Right atrium auricular region (tissue), 2 donors: Measurements from ENCODE around the gene SCAMP2. TPM values are rescaled to one million over a fixed set of nuclear protein-coding genes. Genes with fewer than 3 reads are reported as not detected.
A peak's percentile ranks its signal among the peaks of the same experiment; 100 is the strongest.

ENCODE experiments used
- DNase-seq: peaks from one replicate; pipeline ENCODE4 v3.0.0-alpha.2; 2019; ENCODE audit warnings: low spot score
- H3K27ac ChIP-seq, 2 donors: fragments of 200-600 bp; sonication (generic); 1 replicate in 1 of 2; 2 replicates in 1 of 2; pipeline ENCODE4 v1.5.1; 2016 to 2019
- H3K27me3 ChIP-seq, 2 donors: fragments of 200-600 bp; sonication (generic); one replicate each; pipeline versions ENCODE4 v1.5.1 to v1.6.0; 2017 to 2019
- H3K36me3 ChIP-seq: fragments of 200-600 bp; sonication (generic); one replicate; pipeline ENCODE4 v1.5.1; 2016
- H3K4me1 ChIP-seq, 2 donors: fragments of 200-600 bp; sonication (generic); one replicate each; pipeline versions ENCODE4 v1.5.1 to v1.6.0; 2017 to 2019
- H3K4me3 ChIP-seq, 2 donors: fragments of 200-600 bp; sonication (generic); 1 replicate in 1 of 2; 2 replicates in 1 of 2; pipeline ENCODE4 v1.5.1; 2017 to 2019; ENCODE audit warnings: mild to moderate bottlenecking in 1 of 2, moderate library complexity in 1 of 2
- H3K9me3 ChIP-seq, 2 donors: fragments of 200-600 bp; sonication (generic); one replicate each; pipeline ENCODE4 v1.5.1; 2019
- total RNA-seq, 2 donors: library from RNA; depleted of rRNA; stranded (reverse); fragments of >200 nt; gene quantifications; one replicate each; pipeline ENCODE4 v1.1.0, GENCODE V29; 2016
- TF ChIP-seq, protein P1 (sequence below), 2 donors: fragments of 200-600 bp; sonication (generic); IDR thresholded peaks; one replicate each; pipeline ENCODE4 v1.5.1; 2019; ENCODE audit warnings: antibody characterized with exemption in 2 of 2

SCAMP2 gene
- total RNA-seq, 2 donors from 2014 or later: 72.3 to 80.9 TPM

DNA sequence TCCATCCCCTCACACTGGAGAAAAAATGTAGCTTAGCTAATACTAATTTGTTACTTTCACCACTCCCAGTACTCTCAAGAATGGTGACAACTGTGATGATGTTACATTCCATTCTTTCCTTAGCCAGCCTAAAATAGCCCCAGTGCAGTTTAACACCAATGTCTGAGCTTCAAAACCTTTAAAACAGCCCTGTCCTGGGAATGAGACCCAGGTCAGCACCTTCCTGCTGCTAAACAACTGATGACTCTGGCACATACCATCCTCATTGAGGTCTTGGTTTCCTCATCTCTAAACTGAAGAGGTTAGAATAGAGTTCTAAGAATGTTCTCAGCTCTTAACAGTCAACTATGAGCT is 3.8 kb downstream of the SCAMP2 start:
- TF ChIP-seq, protein P1, sequence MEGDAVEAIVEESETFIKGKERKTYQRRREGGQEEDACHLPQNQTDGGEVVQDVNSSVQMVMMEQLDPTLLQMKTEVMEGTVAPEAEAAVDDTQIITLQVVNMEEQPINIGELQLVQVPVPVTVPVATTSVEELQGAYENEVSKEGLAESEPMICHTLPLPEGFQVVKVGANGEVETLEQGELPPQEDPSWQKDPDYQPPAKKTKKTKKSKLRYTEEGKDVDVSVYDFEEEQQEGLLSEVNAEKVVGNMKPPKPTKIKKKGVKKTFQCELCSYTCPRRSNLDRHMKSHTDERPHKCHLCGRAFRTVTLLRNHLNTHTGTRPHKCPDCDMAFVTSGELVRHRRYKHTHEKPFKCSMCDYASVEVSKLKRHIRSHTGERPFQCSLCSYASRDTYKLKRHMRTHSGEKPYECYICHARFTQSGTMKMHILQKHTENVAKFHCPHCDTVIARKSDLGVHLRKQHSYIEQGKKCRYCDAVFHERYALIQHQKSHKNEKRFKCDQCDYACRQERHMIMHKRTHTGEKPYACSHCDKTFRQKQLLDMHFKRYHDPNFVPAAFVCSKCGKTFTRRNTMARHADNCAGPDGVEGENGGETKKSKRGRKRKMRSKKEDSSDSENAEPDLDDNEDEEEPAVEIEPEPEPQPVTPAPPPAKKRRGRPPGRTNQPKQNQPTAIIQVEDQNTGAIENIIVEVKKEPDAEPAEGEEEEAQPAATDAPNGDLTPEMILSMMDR (IDR thresholded peaks at IDR 0.05): no peak
- Histone ChIP-seq H3K4me1 (peaks cover 0 to 85% of the 10 kb centered on the region in 2 donors), H3K27ac (peak overlapping the region; percentile 76 to 93), H3K36me3 (no peaks in the 10 kb centered on the region), H3K27me3 (no peaks in the 10 kb centered on the region), H3K9me3 (no peaks in the 10 kb centered on the region), H3K4me3 (no peak overlapping the region)
- DNase-seq: no peak

DNA sequence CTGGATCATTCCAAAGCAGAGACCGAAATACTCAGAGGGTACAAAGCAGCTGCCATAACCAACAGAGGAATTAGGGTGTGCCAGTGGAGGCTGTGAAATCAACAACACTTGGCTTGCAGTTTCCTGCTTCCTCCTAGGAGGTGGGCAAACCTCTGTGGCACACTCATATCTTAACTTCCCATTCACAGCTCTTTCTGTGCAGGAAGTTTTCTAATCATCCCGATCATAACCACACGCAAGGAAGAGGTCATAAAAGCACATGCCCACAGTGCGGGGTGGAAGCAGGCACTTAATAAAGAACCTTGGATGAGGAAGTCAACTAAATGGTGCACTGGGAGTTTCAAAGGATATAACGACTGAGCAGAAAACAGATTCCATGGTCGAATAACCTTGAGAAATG is 5.1 kb downstream of the SCAMP2 start:
- no peaks in the 10 kb centered on the region for H3K27me3 ChIP-seq
- H3K4me3 ChIP-seq: no peak overlapping the region
- TF ChIP-seq, protein P1 (IDR thresholded peaks at IDR 0.05): no peak
- H3K36me3 ChIP-seq: no peaks in the 10 kb centered on the region
- no peaks in the 10 kb centered on the region for H3K9me3 ChIP-seq
- peaks cover 0 to 91% of the 10 kb centered on the region in 2 donors for H3K4me1 ChIP-seq
- H3K27ac ChIP-seq: peak overlapping the region; percentile 76 to 93
- peak; percentile 66 for DNase-seq

DNA sequence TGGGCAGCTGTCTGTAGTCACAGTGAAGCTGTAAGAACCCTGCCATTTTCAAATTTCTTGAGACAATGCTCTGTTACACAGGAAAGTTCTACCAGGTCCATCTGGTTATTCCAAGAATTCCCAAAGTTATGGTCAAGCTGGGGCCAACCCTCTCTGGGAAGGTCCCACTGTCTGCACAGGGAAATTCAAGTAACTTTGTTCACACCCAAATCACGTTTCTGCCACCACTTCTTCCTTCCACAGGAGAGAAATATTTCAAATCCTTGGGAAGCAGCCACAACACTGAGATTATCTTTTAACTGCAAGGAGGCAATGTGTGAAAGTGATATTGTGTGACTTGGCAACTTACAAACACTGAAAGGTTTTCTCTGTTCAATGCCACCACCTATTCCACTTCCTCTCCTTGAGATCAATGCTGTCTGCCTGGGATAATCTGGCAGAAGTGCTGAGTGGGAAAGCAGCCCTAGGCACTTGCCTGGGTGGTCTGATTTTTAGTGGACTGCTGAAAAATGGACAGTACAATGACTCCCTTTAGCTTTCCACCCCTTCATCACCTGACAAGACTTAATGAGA is 5.6 kb downstream of the SCAMP2 start:
- H3K4me1 ChIP-seq: peaks cover 0 to 93% of the 10 kb centered on the region in 2 donors
- TF ChIP-seq, protein P1 (IDR thresholded peaks at IDR 0.05): no peak
- no peak for DNase-seq

DNA sequence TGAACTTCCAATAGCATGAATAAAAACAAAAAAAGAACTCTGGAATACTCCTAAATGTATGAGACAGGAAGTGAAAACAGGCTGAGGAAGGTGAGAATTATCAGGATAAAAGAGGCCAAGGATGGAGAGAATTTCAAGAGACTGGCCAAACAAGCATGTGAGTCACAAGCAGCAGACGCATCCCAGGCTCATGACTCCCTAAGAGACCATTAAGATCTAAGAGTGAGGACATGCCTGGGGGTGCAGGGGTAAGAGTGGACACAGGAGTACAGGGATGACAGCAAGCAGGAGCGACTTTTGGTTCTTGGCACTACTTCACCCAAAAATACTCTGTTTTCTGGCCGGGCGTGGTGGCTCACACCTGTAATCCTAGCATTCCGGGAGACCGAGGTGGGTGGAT is 7.1 kb downstream of the SCAMP2 start:
- Histone ChIP-seq H3K27me3 (no peaks in the 10 kb centered on the region), H3K36me3 (no peaks in the 10 kb centered on the region), H3K4me1 (peaks cover 0 to 78% of the 10 kb centered on the region in 2 donors), H3K27ac (peak overlapping the region; percentile 76 to 93), H3K9me3 (no peaks in the 10 kb centered on the region), H3K4me3 (no peak overlapping the region)
- TF ChIP-seq, protein P1 (IDR thresholded peaks at IDR 0.05): no peak
- DNase-seq: no peak

More for the DNA sequence above, 5.6 kb downstream of the SCAMP2 start:
- no peaks in the 10 kb centered on the region for H3K36me3 ChIP-seq
- H3K27ac ChIP-seq: peak overlapping the region; percentile 76 to 93
- no peaks in the 10 kb centered on the region for H3K27me3 ChIP-seq
- H3K9me3 ChIP-seq: no peaks in the 10 kb centered on the region
- H3K4me3 ChIP-seq: no peak overlapping the region

DNA sequence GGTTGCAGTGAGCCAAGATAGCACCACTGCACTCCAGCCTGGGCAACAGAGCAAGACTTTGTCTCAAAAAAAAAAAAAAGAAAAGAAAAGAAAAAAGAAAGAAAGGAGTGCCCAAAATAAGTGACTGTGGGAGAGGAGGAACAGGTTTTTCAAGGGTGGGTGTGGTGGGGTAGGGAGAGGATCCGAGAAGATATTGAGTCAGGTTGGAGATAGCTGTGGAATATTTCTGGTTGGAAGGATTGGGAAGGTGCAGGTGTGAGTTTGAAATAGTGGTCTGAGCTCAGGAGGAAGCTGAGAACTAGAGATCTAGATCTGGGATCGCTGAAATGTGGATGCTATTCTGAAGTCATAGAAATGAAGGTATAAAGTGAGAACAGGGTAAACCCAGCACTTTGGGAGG is 7.8 kb downstream of the SCAMP2 start:
- no peaks in the 10 kb centered on the region for H3K27me3 ChIP-seq
- H3K4me3 ChIP-seq: no peak overlapping the region
- H3K4me1 ChIP-seq: peaks cover 0 to 70% of the 10 kb centered on the region in 2 donors
- peak overlapping the region; percentile 76 to 93 for H3K27ac ChIP-seq
- DNase-seq: no peak
- no peaks in the 10 kb centered on the region for H3K9me3 ChIP-seq
- H3K36me3 ChIP-seq: no peaks in the 10 kb centered on the region
- TF ChIP-seq, protein P1 (IDR thresholded peaks at IDR 0.05): no peak

DNA sequence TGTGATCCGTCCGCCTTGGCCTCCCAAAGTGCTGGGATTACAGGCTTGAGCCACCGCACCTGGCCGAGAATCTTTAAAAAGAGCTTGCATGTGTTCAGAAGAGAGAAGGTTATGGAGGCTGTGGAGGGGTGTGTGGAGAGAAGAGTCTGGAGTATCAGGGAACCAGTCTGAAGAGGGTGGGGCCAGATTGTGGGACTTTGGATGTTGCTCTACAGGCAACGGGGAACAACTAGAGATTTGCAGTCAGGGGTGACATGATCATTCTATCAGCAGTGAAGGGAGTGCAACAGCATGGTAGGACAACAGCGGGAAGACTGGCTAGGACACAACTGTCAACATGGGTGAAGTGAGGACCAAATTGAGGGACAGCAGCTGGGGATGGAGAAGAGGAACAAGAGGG is 8.9 kb downstream of the SCAMP2 start:
- no peak for DNase-seq
- H3K4me3 ChIP-seq: no peak overlapping the region
- TF ChIP-seq, protein P1 (IDR thresholded peaks at IDR 0.05): no peak
- H3K27me3 ChIP-seq: no peaks in the 10 kb centered on the region
- H3K27ac ChIP-seq: peak overlapping the region; percentile 76 to 93
- H3K36me3 ChIP-seq: no peaks in the 10 kb centered on the region
- no peaks in the 10 kb centered on the region for H3K9me3 ChIP-seq
- peaks cover 0 to 70% of the 10 kb centered on the region in 2 donors for H3K4me1 ChIP-seq
